Neural cell (in vitro differentiated cells): ENCODE results near the gene ARID3A. TPM values are rescaled to one million over a fixed set of nuclear protein-coding genes. Genes with fewer than 3 reads are reported as not detected.

Source experiments
- H2AFZ ChIP-seq: fragments of 200-600, 300-800 bp; sonication (generic), shearing (Covaris generic); 2 replicates; pipeline ENCODE4 v1.6.0; 2014; ENCODE audit warnings: low read depth, mild to moderate bottlenecking, antibody characterized with exemption, low read length, moderate library complexity
- H3F3A ChIP-seq: fragments of 200-600 bp; shearing (Covaris generic); 2 replicates; pipeline ENCODE4 v1.6.1; 2016; ENCODE audit warnings: mild to moderate bottlenecking, moderate library complexity, mixed read lengths, antibody characterized with exemption, low read length; ENCODE audit not compliant: insufficient read depth, poor library complexity, severe bottlenecking
- H3K27ac ChIP-seq: fragments of 200-600, 300-800 bp; sonication (generic), shearing (Covaris generic); 2 replicates; pipeline ENCODE4 v1.5.1; 2014; ENCODE audit warnings: mild to moderate bottlenecking, low read length, moderate library complexity
- H3K27me3 ChIP-seq: fragments of 300-800, 200-600 bp; sonication (generic), shearing (Covaris generic); 2 replicates; pipeline ENCODE4 v1.6.0; 2014; ENCODE audit warnings: mild to moderate bottlenecking, low read depth, low read length, moderate library complexity; ENCODE audit not compliant: insufficient read depth
- H3K36me3 ChIP-seq: fragments of 300-800, 200-600 bp; sonication (generic), shearing (Covaris generic); 2 replicates; pipeline ENCODE4 v1.5.1; 2014; ENCODE audit warnings: mild to moderate bottlenecking, antibody characterized with exemption, low read length, moderate library complexity; ENCODE audit not compliant: insufficient read depth
- H3K4me2 ChIP-seq: fragments of 300-800, 200-600 bp; sonication (generic), shearing (Covaris generic); 2 replicates; pipeline ENCODE4 v1.6.0; 2014; ENCODE audit warnings: mild to moderate bottlenecking, low read length
- H3K4me3 ChIP-seq: fragments of 300-800, 200-600 bp; sonication (generic), shearing (Covaris generic); 2 replicates; pipeline ENCODE4 v1.5.1; 2014; ENCODE audit warnings: mild to moderate bottlenecking, low read length, moderate library complexity
- H3K79me2 ChIP-seq: fragments of 200-600 bp; shearing (Covaris generic); replicated peaks from 2 replicates; pipeline ENCODE4 v1.6.0; 2014; ENCODE audit warnings: mild to moderate bottlenecking, low read length, moderate library complexity; ENCODE audit not compliant: insufficient read depth
- H3K9ac ChIP-seq: fragments of 300-800, 200-600 bp; sonication (generic), shearing (Covaris generic); 2 replicates; pipeline ENCODE4 v1.6.1; 2016; ENCODE audit warnings: mild to moderate bottlenecking, low read length, mixed read lengths
- H3K9me2 ChIP-seq: fragments of 200-600 bp; shearing (Covaris generic); 2 replicates; pipeline ENCODE4 v1.6.1; 2016; ENCODE audit warnings: mild to moderate bottlenecking, low read length, mixed read lengths; ENCODE audit not compliant: insufficient read depth
- H3K9me3 ChIP-seq: fragments of 200-600, 300-800 bp; sonication (generic), shearing (Covaris generic); 2 replicates; pipeline ENCODE4 v1.6.1; 2016; ENCODE audit warnings: mild to moderate bottlenecking, mixed run types, low read length, moderate library complexity, mixed read lengths
- H4K20me1 ChIP-seq: fragments of 200-600 bp; shearing (Covaris generic); 2 replicates; pipeline ENCODE4 v1.6.1; 2016; ENCODE audit warnings: mild to moderate bottlenecking, mixed run types; ENCODE audit not compliant: insufficient read depth
- CTCF ChIP-seq: fragments of 450-650 bp; IDR thresholded peaks from 2 replicates; pipeline ENCODE4 v1.5.1; 2014; ENCODE audit warnings: antibody characterized with exemption, mild to moderate bottlenecking, moderate library complexity; ENCODE audit not compliant: poor library complexity, severe bottlenecking
- EP300 ChIP-seq: fragments of 450-650 bp; conservative IDR thresholded peaks from 2 replicates; pipeline ENCODE4 v1.6.1; 2014; ENCODE audit warnings: antibody characterized with exemption, mild to moderate bottlenecking, moderate library complexity; ENCODE audit not compliant: poor library complexity, severe bottlenecking
- EZH2 ChIP-seq: fragments of 200-600, 300-800 bp; shearing (Covaris generic), sonication (generic); IDR thresholded peaks from 2 replicates; pipeline ENCODE4 v1.6.1; 2014; ENCODE audit warnings: antibody characterized with exemption, low read length, borderline replicate concordance, mild to moderate bottlenecking; ENCODE audit not compliant: insufficient read depth, poor library complexity, severe bottlenecking
- MXI1 ChIP-seq: fragments of 450-650 bp; conservative IDR thresholded peaks from 2 replicates; pipeline ENCODE4 v1.6.1; 2014; ENCODE audit warnings: antibody characterized with exemption, mild to moderate bottlenecking; ENCODE audit not compliant: poor library complexity, severe bottlenecking
- POLR2AphosphoS5 ChIP-seq: IDR thresholded peaks from 2 replicates; pipeline ENCODE4 v1.6.1; 2012
- RAD21 ChIP-seq: fragments of 450-650 bp; conservative IDR thresholded peaks from 2 replicates; pipeline ENCODE4 v1.6.1; 2014; ENCODE audit warnings: antibody characterized with exemption, mild to moderate bottlenecking, moderate library complexity
- REST ChIP-seq: IDR thresholded peaks from 2 replicates; pipeline ENCODE4 v1.6.1; 2012; ENCODE audit warnings: borderline replicate concordance
- SMC3 ChIP-seq: fragments of 450-650 bp; conservative IDR thresholded peaks from 2 replicates; pipeline ENCODE4 v1.6.1; 2014; ENCODE audit warnings: antibody characterized with exemption, mild to moderate bottlenecking, moderate library complexity; ENCODE audit not compliant: poor library complexity
- TAF1 ChIP-seq: IDR thresholded peaks from 2 replicates; pipeline ENCODE4 v1.6.1; 2012; ENCODE audit warnings: low read depth
- polyA plus RNA-seq: library from polyadenylated mRNA; depleted of rRNA; stranded (reverse); fragments of >200 nt; gene quantifications from 2 replicates; pipeline ENCODE4 v1.2.3, GENCODE V29; 2014

The ARID3A gene
- polyA plus RNA-seq, 1 donor from 2014 or later, result 11.4 TPM

GRCh38 chr19:927351-927779, 1.5 kb downstream of the ARID3A start (continued):
- TF ChIP-seq EZH2, result no peak
- no peak for TF ChIP-seq RAD21

- no peaks in the 10 kb centered on the region for H3K9me2 ChIP-seq
- H3K4me2 ChIP-seq, result no peak overlapping the region
- TF ChIP-seq SMC3 (no peak), RAD21 (no peak), EZH2 (no peak), CTCF (no peak), MXI1 (no peak), EP300 (no peak), TAF1 (no peak), POLR2AphosphoS5 (no peak), REST (no peak)
- H3K36me3 ChIP-seq, result no peaks in the 10 kb centered on the region
- H3K9me3 ChIP-seq, result no peaks in the 10 kb centered on the region
- H4K20me1 ChIP-seq, result no peaks in the 10 kb centered on the region
- no peak overlapping the region for H3K27ac ChIP-seq
- peaks cover 11% of the 10 kb centered on the region for H3K79me2 ChIP-seq
- peak overlapping the region; percentile 84 for H3K4me3 ChIP-seq
- peak overlapping the region; percentile 85 for H3K9ac ChIP-seq
- no peaks in the 10 kb centered on the region for H3F3A ChIP-seq
- no peaks in the 10 kb centered on the region for H3K27me3 ChIP-seq
- no peak overlapping the region for H2AFZ ChIP-seq
Measured at GRCh38 chr19:927780-928401, 2.1 kb downstream of the ARID3A start.

- Histone ChIP-seq H3K27me3 (no peaks in the 10 kb centered on the region), H3F3A (no peaks in the 10 kb centered on the region), H3K9me2 (no peaks in the 10 kb centered on the region), H3K9ac (no peak overlapping the region), H4K20me1 (no peaks in the 10 kb centered on the region), H3K4me2 (no peak overlapping the region), H3K27ac (no peak overlapping the region), H3K9me3 (no peaks in the 10 kb centered on the region), H2AFZ (no peak overlapping the region), H3K79me2 (peaks cover 11% of the 10 kb centered on the region), H3K36me3 (no peaks in the 10 kb centered on the region), H3K4me3 (no peak overlapping the region)
- TF ChIP-seq EP300, result no peak
- no peak for TF ChIP-seq REST
- no peak for TF ChIP-seq RAD21
- TF ChIP-seq TAF1, result no peak
- no peak for TF ChIP-seq POLR2AphosphoS5
- TF ChIP-seq SMC3, result no peak
- no peak for TF ChIP-seq CTCF
- TF ChIP-seq MXI1, result no peak
- no peak for TF ChIP-seq EZH2
Measured at GRCh38 chr19:928471-929202, 2.8 kb downstream of the ARID3A start.
